Heart right ventricle (tissue), 16 donors: ENCODE measurements around the gene PAQR7. TPM values are rescaled to one million over a fixed set of nuclear protein-coding genes. Genes with fewer than 3 reads are reported as not detected.

Experiments used
- ATAC-seq, 8 donors: fragments of 200-7000 bp; cut with Tn5 transposase; one replicate each; pipeline ENCODE4 v1.9.1; 2020; ENCODE audit warnings: mild to moderate bottlenecking in 8 of 8, moderate library complexity in 8 of 8, moderate number of reproducible peaks in 1 of 8
- DNase-seq, 2 donors: peaks; one replicate each; pipeline ENCODE4 v3.0.0-alpha.2; 2020
- H3K27ac ChIP-seq, 10 donors: fragments of 200-600 bp; sonication (generic) in 2 of 10; one replicate each; pipeline versions ENCODE4 v1.5.0 to v1.8.0; 2020 to 2022; ENCODE audit warnings: mild to moderate bottlenecking in 3 of 10
- H3K27me3 ChIP-seq, 7 donors: fragments of 200-600 bp; one replicate each; pipeline ENCODE4 v1.8.0; 2021 to 2022; ENCODE audit warnings: mild to moderate bottlenecking in 2 of 7
- H3K36me3 ChIP-seq, 9 donors: fragments of 200-600 bp; sonication (generic) in 1 of 9; one replicate each; pipeline versions ENCODE4 v1.5.0 to v1.8.0; 2020 to 2022; ENCODE audit warnings: mild to moderate bottlenecking in 2 of 9
- H3K4me1 ChIP-seq, 9 donors: fragments of 200-600 bp; sonication (generic) in 1 of 9; one replicate each; pipeline versions ENCODE4 v1.5.0 to v1.8.0; 2020 to 2022; ENCODE audit warnings: mild to moderate bottlenecking in 4 of 9
- H3K4me3 ChIP-seq, 10 donors: fragments of 200-600 bp; sonication (generic) in 2 of 10; one replicate each; pipeline versions ENCODE4 v1.5.0 to v1.8.0; 2020 to 2022; ENCODE audit warnings: mild to moderate bottlenecking in 7 of 10, moderate library complexity in 2 of 10
- H3K9me3 ChIP-seq, 11 donors: fragments of 200-600 bp in 10 of 11; sonication (generic) in 2 of 11; one replicate each; pipeline versions ENCODE4 v1.5.0 to v1.8.0; 2013 to 2022; ENCODE audit warnings: mild to moderate bottlenecking in 2 of 11, control low read depth in 1 of 11, moderate library complexity in 1 of 11
- WGBS, 2 donors: extraction: QIAGEN DNeasy Blood & Tissue Kit; methylation state at CpG; one replicate each; pipeline ENCODE4 v1.1.7; 2013; ENCODE audit warnings: inconsistent platforms in 1 of 2; 5-methylcytosine and 5-hydroxymethylcytosine counted together
- intact Hi-C, 10 donors: fragments of 100-400 bp; cut with DNase I; formaldehyde crosslinking; loops; one replicate each; pipeline versions ENCODE4 v1.11.1 to v1.14.2; 2022
- microRNA-seq, 2 donors: library from miRNA; unstranded; fragments of <30 nt; microRNA quantifications; one replicate each; pipeline ENCODE4 v1.2.0, GENCODE V29; 2021
- polyA plus RNA-seq, 2 donors: library from polyadenylated mRNA; stranded (reverse); fragments of 200-250 nt; gene quantifications; one replicate each; pipeline ENCODE4 v1.2.3, GENCODE V29; 2013
- total RNA-seq, 10 donors: library from RNA; stranded (reverse); fragmentation: NEBNext Ultra II Directional in 3 of 10; extraction: Animal tissue kit (Norgen Biotek cat#: 25700) in 3 of 10; gene quantifications; one replicate each; pipeline versions ENCODE4 v1.2.1 to v1.2.4, GENCODE V29; 2021 to 2023
- TF ChIP-seq, protein P1 (sequence below), 9 donors: fragments of 200-600 bp; sonication (generic) in 2 of 9; IDR thresholded peaks; one replicate each; pipeline versions ENCODE4 v1.5.0 to v1.8.0; 2021 to 2022; ENCODE audit warnings: antibody characterized with exemption in 9 of 9, mild to moderate bottlenecking in 5 of 9, moderate library complexity in 1 of 9
- donor health status: Arrhythmogenic right ventricular cardiomyopathy.
- donor health status: ischemic (EF 13 %, LVEDD 7.1; RV severe dilation, severe dysfunction).
- donor health status: healthy with polysubstance abuse.
- donor health status: DM: no; HTN: yes; CAD: no.
- donor health status: DM: no; HTN: no; CAD: no.
- donor health status: ischemic (EF 25% LVEDD 6.9; RV normal size, moderate dysfunction).
- donor health status: ischemic (EF 25% LVEDD 5.7; RV mildly dilated, moderate dysfunction).
- donor health status: healthy.
- donor health status: DM: yes; HTN: yes; CAD: no.
- donor health status: Ischemic cardiomyopathy.
- donor health status: ischemic (EF 35%, LVEDD 5.7; RV mildly dilated, moderate dysfunction).
- donor health status: nonischemic (EF 11% LVEDD 7.7; RV severe dilation, severe dysfunction).
- donor health status: DM: yes; HTN: yes; CAD: no.
- donor health status: PGD.
- donor health status: ischemic (EF 29% LVEDD 5.4; RV normal size, mild dysfunction).
- donor health status: nonischemic (EF 23%, LVEDD 6.1; RV moderate dilation, normal function).

The PAQR7 gene
- total and polyA plus RNA-seq, 12 donors = 1.2 to 3.8 (median 2.1) TPM

DNA sequence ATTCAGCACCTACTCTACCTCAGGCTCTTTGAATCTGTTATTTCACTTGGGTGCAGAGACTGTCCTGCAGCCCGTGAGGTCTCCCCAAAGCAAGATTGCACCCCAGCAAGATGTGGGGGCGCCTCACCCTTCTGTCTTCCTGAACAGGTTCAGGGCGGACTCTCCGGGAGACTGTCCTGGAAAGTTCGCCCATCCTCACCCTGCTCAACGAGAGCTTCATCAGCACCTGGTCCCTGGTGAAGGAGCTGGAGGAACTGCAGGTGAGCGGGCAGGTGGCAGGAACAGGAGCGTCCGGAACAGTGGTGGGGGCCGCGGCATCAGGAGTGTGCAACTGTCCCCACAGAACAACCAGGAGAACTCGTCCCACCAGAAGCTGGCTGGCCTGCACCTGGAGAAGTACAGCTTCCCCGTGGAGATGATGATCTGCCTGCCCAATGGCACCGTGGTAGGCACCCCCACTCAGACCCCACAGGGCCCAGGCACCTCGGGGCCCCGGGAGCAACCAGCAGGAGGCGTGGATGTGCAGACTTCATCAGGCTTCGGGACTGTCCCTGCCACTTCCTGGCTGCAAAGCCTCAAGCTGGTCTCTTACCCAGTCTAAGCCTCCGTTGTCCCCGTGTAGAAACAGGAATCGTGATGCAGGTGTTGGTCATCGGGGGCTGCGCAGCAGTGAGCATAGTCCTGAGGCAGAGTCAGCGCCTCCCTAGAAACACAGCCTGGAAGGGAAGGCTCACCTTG, 61.6 kb downstream of the PAQR7 start:
- Histone ChIP-seq H3K9me3 (no peaks in the 10 kb centered on the region), H3K4me3 (no peak overlapping the region), H3K4me1 (peaks cover 0 to 40% (median 26%) of the 10 kb centered on the region in 9 donors), H3K27me3 (no peaks in the 10 kb centered on the region), H3K27ac (no peak overlapping the region), H3K36me3 (peaks cover 0 to 78% (median 53%) of the 10 kb centered on the region in 9 donors)
- WGBS, 2 donors = 92% methylated on average over 24 of the region's 24 CpGs
- DNase-seq (no peak), ATAC-seq (no peak)
- TF ChIP-seq, protein P1, sequence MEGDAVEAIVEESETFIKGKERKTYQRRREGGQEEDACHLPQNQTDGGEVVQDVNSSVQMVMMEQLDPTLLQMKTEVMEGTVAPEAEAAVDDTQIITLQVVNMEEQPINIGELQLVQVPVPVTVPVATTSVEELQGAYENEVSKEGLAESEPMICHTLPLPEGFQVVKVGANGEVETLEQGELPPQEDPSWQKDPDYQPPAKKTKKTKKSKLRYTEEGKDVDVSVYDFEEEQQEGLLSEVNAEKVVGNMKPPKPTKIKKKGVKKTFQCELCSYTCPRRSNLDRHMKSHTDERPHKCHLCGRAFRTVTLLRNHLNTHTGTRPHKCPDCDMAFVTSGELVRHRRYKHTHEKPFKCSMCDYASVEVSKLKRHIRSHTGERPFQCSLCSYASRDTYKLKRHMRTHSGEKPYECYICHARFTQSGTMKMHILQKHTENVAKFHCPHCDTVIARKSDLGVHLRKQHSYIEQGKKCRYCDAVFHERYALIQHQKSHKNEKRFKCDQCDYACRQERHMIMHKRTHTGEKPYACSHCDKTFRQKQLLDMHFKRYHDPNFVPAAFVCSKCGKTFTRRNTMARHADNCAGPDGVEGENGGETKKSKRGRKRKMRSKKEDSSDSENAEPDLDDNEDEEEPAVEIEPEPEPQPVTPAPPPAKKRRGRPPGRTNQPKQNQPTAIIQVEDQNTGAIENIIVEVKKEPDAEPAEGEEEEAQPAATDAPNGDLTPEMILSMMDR (IDR thresholded peaks at IDR 0.05) = no peak
- intact Hi-C loops = loop anchor here in 6 of 10 donors (5.0 to 10.0 kb wide), 6 partner anchors 207 to 579 kb away; partner anchors contain the start of genes SYF2 (in 2 of the 6) and RSRP1 (in 1 of the 6)

DNA sequence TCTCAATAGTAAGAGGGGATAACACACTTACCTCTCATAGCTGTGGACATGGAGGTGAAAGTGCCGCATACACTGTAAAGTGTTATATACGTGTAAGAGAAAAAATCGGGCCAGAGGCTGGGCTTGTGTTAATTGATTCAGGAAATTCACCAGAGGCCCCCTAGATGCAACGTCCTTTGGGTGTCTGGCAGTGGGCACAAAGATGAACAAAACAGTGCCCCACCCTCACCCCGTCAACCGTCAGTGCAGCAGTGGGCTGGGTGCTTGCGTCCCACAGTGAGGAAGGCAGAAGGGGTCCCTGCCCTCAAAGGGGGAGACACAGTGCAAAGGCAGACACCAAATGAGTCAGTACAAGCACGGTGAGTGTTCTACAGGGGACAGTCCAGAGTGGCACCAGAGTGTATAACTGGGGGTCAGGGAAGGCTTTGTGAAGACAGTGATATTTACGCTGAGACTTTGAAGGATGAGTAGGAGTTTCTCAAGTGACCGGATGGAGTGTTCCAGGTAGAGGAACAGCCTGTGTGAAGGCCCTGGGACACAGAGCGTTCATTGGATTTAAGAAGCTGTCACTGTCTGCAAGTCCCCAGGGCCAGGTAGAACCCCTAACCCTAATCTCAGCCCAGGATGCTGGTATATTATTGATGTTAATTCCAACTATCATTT, 62.3 kb downstream of the PAQR7 start:
- TF ChIP-seq, protein P1 (IDR thresholded peaks at IDR 0.05) = no peak
- no peak overlapping the region for H3K4me3 ChIP-seq
- ATAC-seq (no peak), DNase-seq (no peak)
- 85% methylated on average over 11 of the region's 11 CpGs for WGBS, 2 donors
- H3K27ac ChIP-seq = no peak overlapping the region
- peaks cover 0 to 85% (median 53%) of the 10 kb centered on the region in 9 donors for H3K36me3 ChIP-seq
- H3K27me3 ChIP-seq = no peaks in the 10 kb centered on the region
- peaks cover 0 to 40% (median 22%) of the 10 kb centered on the region in 9 donors for H3K4me1 ChIP-seq
- H3K9me3 ChIP-seq = no peaks in the 10 kb centered on the region
- intact Hi-C loops = loop anchor here in 6 of 10 donors (5.0 to 10.0 kb wide), 6 partner anchors 206 to 578 kb away; partner anchors contain the start of genes SYF2 (in 2 of the 6) and RSRP1 (in 1 of the 6)

Small RNA genes within 50 kb of the gene (microRNA-seq; reads per million reads assigned to microRNA genes)
- 0 to 0.51 reads per million in 2 donors for gene MIR3917

Other genes starting within 250 kb of the PAQR7 start
- gene SELENON, start 75.5 kb downstream of the PAQR7 start, total RNA-seq = 10 to 100 TPM; 32.5 to 75.1 (median 47.9) TPM
- 10 to 100 TPM; 36.4 to 37.2 TPM for gene SELENON, start 75.5 kb downstream of the PAQR7 start, polyA plus RNA-seq
- 100 to 1,000 TPM; 141 to 264 (median 226) TPM for gene MTFR1L, start 55.8 kb downstream of the PAQR7 start, total RNA-seq
- 100 to 1,000 TPM in 1 of 2 donors, 10 to 100 TPM in 1; 91.1 to 176 TPM for gene MTFR1L, start 55.8 kb downstream of the PAQR7 start, polyA plus RNA-seq
- gene AUNIP, start 16.3 kb downstream of the PAQR7 start, total RNA-seq = under 1 TPM in 2 of 10 donors, not detected in 8; 0.21 to 0.25 TPM
- under 1 TPM in 1 of 2 donors, not detected in 1; 0.04 TPM for gene AUNIP, start 16.3 kb downstream of the PAQR7 start, polyA plus RNA-seq
- 10 to 100 TPM; 16.0 to 85.7 (median 48.7) TPM for gene STMN1, start 30.7 kb upstream of the PAQR7 start, total RNA-seq
- 10 to 100 TPM; 16.2 to 49.9 TPM for gene STMN1, start 30.7 kb upstream of the PAQR7 start, polyA plus RNA-seq
- gene PAFAH2, start 122.4 kb upstream of the PAQR7 start, total RNA-seq = 10 to 100 TPM in 6 of 10 donors, 1 to 10 TPM in 4; 7.5 to 19.3 (median 12.4) TPM
- 1 to 10 TPM; 3.4 to 7.1 TPM for gene PAFAH2, start 122.4 kb upstream of the PAQR7 start, polyA plus RNA-seq
- gene EXTL1, start 146.1 kb upstream of the PAQR7 start, total RNA-seq = 10 to 100 TPM in 5 of 10 donors, 1 to 10 TPM in 5; 1.1 to 17.0 (median 9.1) TPM
- 1 to 10 TPM in 1 of 2 donors, under 1 TPM in 1; 0.91 to 5.3 TPM for gene EXTL1, start 146.1 kb upstream of the PAQR7 start, polyA plus RNA-seq
- 10 to 100 TPM in 3 of 10 donors, 1 to 10 TPM in 7; 2.6 to 14.4 (median 8.9) TPM for gene SLC30A2, start 170.4 kb upstream of the PAQR7 start, total RNA-seq
- 1 to 10 TPM in 1 of 2 donors, under 1 TPM in 1; 0.97 to 3.6 TPM for gene SLC30A2, start 170.4 kb upstream of the PAQR7 start, polyA plus RNA-seq
- 100 to 1,000 TPM; 191 to 415 (median 222) TPM for gene TRIM63, start 191.9 kb upstream of the PAQR7 start, total RNA-seq
- gene TRIM63, start 191.9 kb upstream of the PAQR7 start, polyA plus RNA-seq = 100 to 1,000 TPM; 194 to 305 TPM
- 1 to 10 TPM; 3.8 to 8.3 (median 5.7) TPM for gene PDIK1L, start 236.1 kb upstream of the PAQR7 start, total RNA-seq
- 1 to 10 TPM; 1.6 to 2.3 TPM for gene PDIK1L, start 236.1 kb upstream of the PAQR7 start, polyA plus RNA-seq